NCI-H460 (cell line): ENCODE results near the gene HSF4. TPM values are rescaled to one million over a fixed set of nuclear protein-coding genes. Genes with fewer than 3 reads are reported as not detected.
"Not testable (repeated sequence)": the region's sequence is repeated elsewhere in the genome, so short reads cannot be mapped to it uniquely, and the experiment has no call there.

Experiments
- DNase-seq: peaks from one replicate; pipeline ENCODE4 v3.0.0-alpha.2; 2016; ENCODE audit warnings: low read depth; ENCODE audit errors: extremely low read depth
- polyA plus RNA-seq: library from polyadenylated mRNA; depleted of rRNA; stranded (reverse); fragments of >200 nt; gene quantifications from 2 replicates; pipeline ENCODE4 v1.2.3, GENCODE V29; 2014; cell fraction: nucleus; rRNA removed
- total RNA-seq: library from RNA; depleted of rRNA; stranded (reverse); fragments of >200 nt; shearing (Covaris generic); gene quantifications from 2 replicates; pipeline ENCODE4 v1.2.3, GENCODE V29; 2014; rRNA removed

The HSF4 gene, protein sequence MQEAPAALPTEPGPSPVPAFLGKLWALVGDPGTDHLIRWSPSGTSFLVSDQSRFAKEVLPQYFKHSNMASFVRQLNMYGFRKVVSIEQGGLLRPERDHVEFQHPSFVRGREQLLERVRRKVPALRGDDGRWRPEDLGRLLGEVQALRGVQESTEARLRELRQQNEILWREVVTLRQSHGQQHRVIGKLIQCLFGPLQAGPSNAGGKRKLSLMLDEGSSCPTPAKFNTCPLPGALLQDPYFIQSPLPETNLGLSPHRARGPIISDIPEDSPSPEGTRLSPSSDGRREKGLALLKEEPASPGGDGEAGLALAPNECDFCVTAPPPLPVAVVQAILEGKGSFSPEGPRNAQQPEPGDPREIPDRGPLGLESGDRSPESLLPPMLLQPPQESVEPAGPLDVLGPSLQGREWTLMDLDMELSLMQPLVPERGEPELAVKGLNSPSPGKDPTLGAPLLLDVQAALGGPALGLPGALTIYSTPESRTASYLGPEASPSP
- total RNA-seq = 52.4 and 58.0 TPM in 2 replicates
- polyA plus RNA-seq = 859 and 1,336 TPM in 2 replicates

GRCh38 chr16:67164599-67165061, at the start of gene HSF4:
TSS of gene HSF4 (plus strand) at chr16:67164745. CDS start at chr16:67164812, 67 bp downstream.
- DNase-seq = peak; percentile 74

GRCh38 chr16:67114793-67115192, 49.8 kb upstream of the HSF4 start:
- no peak for DNase-seq

DNA sequence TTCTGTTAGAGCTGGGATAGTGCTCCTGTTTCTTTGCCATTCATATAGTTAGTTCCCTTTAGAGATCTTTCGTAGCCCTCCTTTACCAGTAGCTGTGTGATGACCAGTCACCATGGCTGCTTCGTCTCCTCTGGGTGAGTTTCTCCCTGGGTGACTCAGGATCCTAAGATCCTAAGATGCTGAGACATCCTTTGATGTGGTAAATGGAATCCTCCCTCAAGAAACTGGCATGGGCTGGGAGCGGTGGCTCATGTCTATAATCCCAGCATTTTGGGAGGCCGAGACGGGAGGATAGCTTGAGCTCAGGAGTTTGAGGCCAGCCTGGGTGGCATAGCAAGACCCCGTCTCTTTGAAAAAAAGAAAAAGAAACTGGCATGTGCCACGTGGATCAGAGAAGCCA, 48.9 kb upstream of the HSF4 start:
- no peak for DNase-seq

GRCh38 chr16:67116388-67117311, 47.9 kb upstream of the HSF4 start:
- no peak for DNase-seq

DNA sequence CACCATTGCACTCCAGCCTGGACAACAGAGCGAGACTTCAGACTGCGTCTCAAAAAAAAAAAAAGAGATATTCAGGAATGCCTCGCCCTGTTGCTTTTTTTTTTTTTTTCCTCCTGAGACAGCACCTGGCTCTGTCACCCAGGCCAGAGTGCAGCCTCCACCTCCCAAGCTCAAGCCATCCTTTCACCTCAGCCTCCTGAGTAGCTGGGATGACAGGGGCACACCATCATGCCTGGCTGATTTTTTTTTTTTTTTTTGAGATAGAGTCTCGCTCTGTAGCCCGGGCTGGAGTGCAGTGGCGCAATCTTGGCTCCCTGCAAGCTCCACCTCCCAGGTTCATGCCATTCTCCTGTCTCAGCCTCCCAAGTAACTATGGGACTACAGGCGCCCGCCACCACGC, 46.8 kb upstream of the HSF4 start:
- no peak for DNase-seq

GRCh38 chr16:67120025-67120424, 44.5 kb upstream of the HSF4 start:
- DNase-seq = no peak

GRCh38 chr16:67122799-67123198, 41.7 kb upstream of the HSF4 start:
- DNase-seq = not testable (repeated sequence)

- DNase-seq = no peak
These were observed 36.1 kb upstream of the HSF4 start for GRCh38 chr16:67128417-67128816.

DNA sequence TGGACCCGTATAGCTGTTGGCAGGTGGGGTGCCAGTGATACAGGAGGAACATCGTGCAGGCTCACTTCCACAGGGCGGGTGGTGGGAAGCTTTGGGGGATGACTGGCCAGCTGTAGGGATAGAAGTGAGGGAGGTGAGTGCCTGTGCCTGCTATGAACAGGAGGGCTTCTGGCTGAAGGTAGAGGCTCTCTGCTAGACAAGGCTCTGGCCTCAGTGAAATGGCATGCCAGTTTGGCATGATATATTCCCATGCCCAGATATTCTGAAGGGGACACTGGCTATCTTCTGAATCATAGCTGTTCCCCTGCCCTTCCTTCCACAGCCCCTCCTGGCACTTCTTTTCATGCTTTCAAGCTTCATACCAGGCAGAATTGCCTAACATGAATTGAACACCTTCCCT, 35.7 kb upstream of the HSF4 start:
- DNase-seq = no peak

DNA sequence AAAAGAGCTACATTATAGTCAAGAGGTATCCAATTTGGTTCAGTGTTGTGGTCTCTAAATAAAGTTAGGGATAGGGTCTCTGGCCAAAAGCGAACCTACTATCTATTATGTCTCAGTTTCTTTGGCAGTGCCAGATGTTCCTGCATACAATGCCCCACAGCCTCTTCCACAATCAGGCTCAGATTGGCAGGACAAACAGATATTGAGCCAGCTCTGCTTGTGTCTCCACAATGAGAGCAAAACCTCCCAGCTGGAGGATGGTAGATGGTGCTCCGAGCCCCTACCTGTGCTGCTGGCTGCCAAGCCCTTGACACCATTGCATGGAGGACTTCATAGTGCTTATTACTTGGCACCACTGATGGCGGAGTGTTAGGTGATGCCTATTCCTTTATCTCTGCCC, 35.1 kb upstream of the HSF4 start:
- DNase-seq = no peak

- DNase-seq = no peak
These were observed 26.9 kb upstream of the HSF4 start for GRCh38 chr16:67137605-67138004.

- DNase-seq = no peak
These were observed 23.2 kb upstream of the HSF4 start for GRCh38 chr16:67141391-67141790.

- DNase-seq = no peak
These were observed 22.2 kb upstream of the HSF4 start for GRCh38 chr16:67142342-67142741.

DNA sequence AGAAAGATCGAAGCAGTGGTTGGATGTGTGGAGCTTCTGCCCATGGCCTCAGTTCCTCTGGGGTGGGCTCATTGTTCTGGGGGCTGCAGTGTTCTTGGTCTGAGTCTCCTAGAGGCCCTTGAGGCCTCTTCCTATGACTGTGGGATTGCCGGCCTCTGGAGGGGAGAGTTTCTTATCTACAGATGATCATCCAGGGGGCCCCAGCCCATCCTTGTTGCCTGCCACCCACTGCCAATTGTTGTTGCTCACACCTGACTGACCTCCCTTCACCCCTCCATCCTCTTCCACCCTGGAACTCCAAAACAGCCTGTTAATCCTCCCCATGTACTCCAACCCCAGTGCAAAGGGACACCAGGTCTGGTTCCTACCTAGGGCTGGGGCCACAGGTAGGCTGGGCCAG, 19.6 kb upstream of the HSF4 start:
- DNase-seq = no peak

DNA sequence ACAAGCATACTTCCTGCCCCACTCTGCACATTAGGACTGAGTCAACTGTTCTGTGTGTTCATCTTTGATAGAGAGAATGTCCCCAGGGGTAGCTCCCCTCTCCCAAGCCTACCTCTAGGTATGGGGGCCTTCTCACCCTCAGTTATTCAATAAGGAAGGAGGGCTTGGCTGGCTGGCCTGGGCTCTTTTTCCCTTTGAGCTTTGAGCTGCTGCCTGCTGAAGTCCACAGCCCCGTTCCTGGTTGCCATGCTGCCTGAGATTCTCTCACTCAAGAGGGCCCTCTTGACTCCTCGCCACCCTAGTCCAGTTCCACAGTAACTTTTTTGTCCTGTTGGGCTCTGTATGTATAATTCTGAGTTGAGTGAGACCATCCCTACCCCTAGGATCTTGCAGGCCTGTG, 18.8 kb upstream of the HSF4 start:
- DNase-seq = no peak

GRCh38 chr16:67146523-67147357, 17.8 kb upstream of the HSF4 start:
- no peak for DNase-seq

DNA sequence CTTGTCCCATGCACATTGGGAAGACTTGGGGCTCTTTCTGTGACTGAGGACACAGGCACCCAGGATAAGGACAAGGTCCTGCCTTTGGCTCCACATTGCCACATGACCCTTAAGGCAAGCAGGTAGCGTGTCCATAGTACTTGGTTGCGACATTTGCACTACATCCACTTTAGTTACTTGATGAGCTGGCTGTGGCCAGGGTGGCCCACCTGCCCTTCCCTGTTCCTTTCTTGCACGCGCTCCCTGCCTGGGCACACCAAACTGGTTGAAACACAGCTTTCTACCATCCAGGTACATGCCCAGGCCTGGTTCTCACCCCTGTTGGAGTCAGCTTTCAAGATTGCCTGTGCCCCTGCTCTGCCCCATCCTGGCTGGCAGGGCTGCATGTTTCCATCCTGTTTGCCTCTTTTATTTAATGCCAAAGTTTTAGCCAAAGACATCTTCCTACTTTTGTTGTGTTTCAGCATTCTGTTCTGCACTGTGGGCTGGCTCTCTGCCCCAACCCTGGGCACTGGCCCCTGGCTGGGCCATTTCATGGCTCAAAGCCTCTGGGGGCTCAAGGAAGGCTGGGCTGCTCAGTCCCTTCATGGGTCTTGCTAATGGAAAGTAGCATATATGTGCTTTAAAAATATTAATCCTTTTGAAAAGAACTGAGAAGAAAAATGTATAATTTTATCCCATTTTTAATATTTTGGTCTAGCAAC, 17.0 kb upstream of the HSF4 start:
- no peak for DNase-seq

- no peak for DNase-seq
These were observed 16.3 kb upstream of the HSF4 start for GRCh38 chr16:67148221-67148620.

DNA sequence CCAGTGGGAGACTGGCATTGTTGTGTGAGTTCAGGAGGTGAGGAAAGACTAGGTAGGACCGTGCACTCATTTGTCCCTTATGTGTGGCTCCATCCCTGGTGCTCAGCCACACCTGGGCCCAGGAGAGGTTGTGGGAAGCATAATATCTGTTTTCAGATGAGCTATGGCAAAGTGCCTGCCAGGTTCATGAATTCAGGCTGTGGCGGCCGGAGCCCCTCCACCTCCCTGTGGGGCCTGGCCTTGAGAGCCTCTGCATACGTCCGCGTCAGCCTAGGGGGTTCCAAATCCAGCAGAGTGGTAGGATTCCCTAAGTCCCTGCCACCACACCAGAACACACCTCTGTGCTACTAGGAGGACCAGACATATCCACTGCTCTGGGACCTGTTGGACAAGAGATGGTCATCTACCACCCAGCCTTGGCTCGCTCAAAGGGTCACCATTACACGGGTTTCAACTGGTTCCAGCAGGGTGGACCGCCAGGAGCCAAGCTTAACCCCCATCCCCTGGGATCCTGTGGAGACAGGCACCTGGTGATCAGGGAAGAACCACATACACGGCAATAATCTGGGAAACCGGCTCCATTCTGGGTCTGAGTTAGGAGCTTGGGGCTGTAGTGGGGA, 15.8 kb upstream of the HSF4 start:
- no peak for DNase-seq
